ENCODE measurements around the gene FBXL2. TPM values are rescaled to one million over a fixed set of nuclear protein-coding genes. Genes with fewer than 3 reads are reported as not detected.

Gene FBXL2
- total and polyA plus RNA-seq, 2 of the 4 experiments (the other 2 are of a cell fraction), result 15.8 to 21.0 TPM

- Histone ChIP-seq H3K4me3 (ENCODE audit: insufficient read depth, low read depth, low read length) (no peak overlapping the region), H4K8ac (ENCODE audit: low read depth in 2 of 2, low read length in 2 of 2) (no peak overlapping the region), H3K27ac (ENCODE audit: insufficient read depth, low read length) (no peak overlapping the region), H4K91ac (ENCODE audit: insufficient read depth, low read depth, low read length) (no peak overlapping the region), H3K27me3 (ENCODE audit: control insufficient read depth, insufficient read depth, low read length) (peaks cover 6% of the 10 kb centered on the region), H3K36me3 (ENCODE audit: control insufficient read depth, insufficient read depth, low read length) (no peaks in the 10 kb centered on the region), H2BK5ac (ENCODE audit: low read depth, low read length, poor library complexity, severe bottlenecking) (no peak overlapping the region), H3K4me2 (ENCODE audit: low read depth, low read length) (no peak overlapping the region), H2AFZ (replicated peaks; ENCODE audit: low read length, poor library complexity) (no peak overlapping the region), H3K23ac (ENCODE audit: low read depth, low read length) (no peak overlapping the region), H4K20me1 (ENCODE audit: insufficient read depth, low read length) (no peaks in the 10 kb centered on the region), H2BK120ac (ENCODE audit: low read depth, low read length) (no peak overlapping the region), H3K79me1 (ENCODE audit: low read depth in 1 of 2, low read length in 2 of 2) (no peaks in the 10 kb centered on the region), H3K9ac (ENCODE audit: low read depth, low read length) (no peak overlapping the region), H3K4me1 (ENCODE audit: control insufficient read depth, insufficient read depth, low read length) (no peaks in the 10 kb centered on the region), H2BK15ac (ENCODE audit: low read depth, low read length) (no peak overlapping the region), H3K9me3 (ENCODE audit: control insufficient read depth, insufficient read depth, low read length) (peaks cover 4% of the 10 kb centered on the region), H2AK5ac (ENCODE audit: low read depth, low read length) (no peak overlapping the region), H3K9me1 (ENCODE audit: insufficient read depth, low read length) (no peaks in the 10 kb centered on the region), H3K18ac (ENCODE audit: low read depth, low read length) (no peak overlapping the region), H2BK20ac (ENCODE audit: low read depth, low read length) (no peak overlapping the region), H3K56ac (ENCODE audit: extremely low read depth, insufficient read depth, low read length) (no peak overlapping the region), H2AK9ac (replicated peaks; ENCODE audit: low read depth, low read length, poor library complexity) (no peak overlapping the region), H3K4ac (ENCODE audit: low read depth, low read length) (no peak overlapping the region), H3K14ac (replicated peaks; ENCODE audit: low read depth, low read length) (no peak overlapping the region), H4K5ac (ENCODE audit: low read depth, low read length) (no peak overlapping the region)
- in situ Hi-C loops (cut with MboI; ENCODE audit: low sequenced_read_pairs) (no loop called here), intact Hi-C loops (cut with micrococcal nuclease) (loop anchor here (2.0 kb wide), 1 partner anchor 30 kb away; no protein-coding TSS in a partner anchor), dilution Hi-C loops (cut with HindIII; ENCODE audit: low sequenced_read_pairs, unreplicated experiment) (no loop called here)
- TF ChIP-seq USF2 (IDR thresholded peaks at IDR 0.05; ENCODE audit: low read depth, low read length) (no peak), SMC3 (IDR thresholded peaks at IDR 0.05; ENCODE audit: low read depth, low read length) (no peak), MAZ (IDR thresholded peaks at IDR 0.05; ENCODE audit: borderline replicate concordance, low read depth, low read length) (no peak), BHLHE40 (IDR thresholded peaks at IDR 0.05; ENCODE audit: low read depth, low read length) (no peak), POLR2A (IDR thresholded peaks at IDR 0.05; ENCODE audit: low read depth, low read length) (no peak), NFE2L2 (IDR thresholded peaks at IDR 0.05; ENCODE audit: low read depth, low read length) (no peak), CEBPB (IDR thresholded peaks at IDR 0.05; ENCODE audit: low read depth, low read length) (no peak), MXI1 (IDR thresholded peaks at IDR 0.05; ENCODE audit: borderline replicate concordance, low read depth, low read length) (no peak)
- DNase-seq (no peak), ATAC-seq (ENCODE audit: low read depth) (no peak)
- POLR2A ChIA-PET (ENCODE audit: unreplicated experiment), result no interaction called here
- no TSS peak for BruUV-seq (replicated peaks)
- CTCF ChIA-PET, result no interaction called here
- no CpG with 5 or more reads among the region's 1 CpG for WGBS, 2 experiments (ENCODE audit: extremely low coverage in 2 of 2, insufficient read length in 1 of 2)
Measured at GRCh38 chr3:33238923-33239322, 38.3 kb upstream of the FBXL2 start.
